Measurements from ENCODE around the gene PYROXD2.

The PYROXD2 gene

GRCh38 chr10:98365406-98366061, 49.4 kb downstream of the PYROXD2 start:
- no peaks in the 10 kb centered on the region for H3K4me1 ChIP-seq (ENCODE audit: control insufficient read depth in 1 of 2, insufficient read depth in 1 of 2, low read depth in 1 of 2, low read length in 1 of 2)

GRCh38 chr10:98364432-98365102, 50.4 kb downstream of the PYROXD2 start:
- Histone ChIP-seq H3K4me1 (ENCODE audit: control insufficient read depth in 1 of 2, insufficient read depth in 1 of 2, low read depth in 1 of 2, low read length in 1 of 2) (no peaks in the 10 kb centered on the region), H3K9me3 (no peaks in the 10 kb centered on the region), H3K27me3 (no peaks in the 10 kb centered on the region), H3K27ac (no peak overlapping the region), H3K36me3 (no peaks in the 10 kb centered on the region), H3K4me3 (ENCODE audit: low read depth in 1 of 2, low read length in 1 of 2) (no peak overlapping the region)
- TF ChIP-seq CTCF (IDR thresholded peaks at IDR 0.05): no peak

More at GRCh38 chr10:98365406-98366061, 49.4 kb downstream of the PYROXD2 start:
- Histone ChIP-seq H3K27ac (no peak overlapping the region), H3K36me3 (no peaks in the 10 kb centered on the region), H3K9me3 (no peaks in the 10 kb centered on the region), H3K27me3 (no peaks in the 10 kb centered on the region), H3K4me3 (ENCODE audit: low read depth in 1 of 2, low read length in 1 of 2) (no peak overlapping the region)
- TF ChIP-seq CTCF (IDR thresholded peaks at IDR 0.05): no peak

GRCh38 chr10:98363220-98363619, 51.8 kb downstream of the PYROXD2 start:
- no peak overlapping the region for H3K4me3 ChIP-seq (ENCODE audit: low read depth in 1 of 2, low read length in 1 of 2)
- no peaks in the 10 kb centered on the region for H3K36me3 ChIP-seq
- no peak for TF ChIP-seq CTCF (IDR thresholded peaks at IDR 0.05)
- no peaks in the 10 kb centered on the region for H3K4me1 ChIP-seq (ENCODE audit: control insufficient read depth in 1 of 2, insufficient read depth in 1 of 2, low read depth in 1 of 2, low read length in 1 of 2)
- no peaks in the 10 kb centered on the region for H3K9me3 ChIP-seq
- no peaks in the 10 kb centered on the region for H3K27me3 ChIP-seq
- H3K27ac ChIP-seq: no peak overlapping the region

GRCh38 chr10:98361131-98362025, 53.6 kb downstream of the PYROXD2 start:
- H3K27me3 ChIP-seq: no peaks in the 10 kb centered on the region
- TF ChIP-seq CTCF (IDR thresholded peaks at IDR 0.05): no peak
- no peak overlapping the region for H3K27ac ChIP-seq
- no peak overlapping the region for H3K4me3 ChIP-seq (ENCODE audit: low read depth in 1 of 2, low read length in 1 of 2)
- H3K36me3 ChIP-seq: no peaks in the 10 kb centered on the region
- no peaks in the 10 kb centered on the region for H3K9me3 ChIP-seq
- H3K4me1 ChIP-seq (ENCODE audit: control insufficient read depth in 1 of 2, insufficient read depth in 1 of 2, low read depth in 1 of 2, low read length in 1 of 2): no peaks in the 10 kb centered on the region

GRCh38 chr10:98357194-98357822, 57.7 kb downstream of the PYROXD2 start:
- H3K27ac ChIP-seq: no peak overlapping the region
- no peaks in the 10 kb centered on the region for H3K4me1 ChIP-seq (ENCODE audit: control insufficient read depth in 1 of 2, insufficient read depth in 1 of 2, low read depth in 1 of 2, low read length in 1 of 2)
- no peaks in the 10 kb centered on the region for H3K9me3 ChIP-seq
- TF ChIP-seq CTCF (IDR thresholded peaks at IDR 0.05): no peak
- H3K4me3 ChIP-seq (ENCODE audit: low read depth in 1 of 2, low read length in 1 of 2): no peak overlapping the region
- H3K27me3 ChIP-seq: peaks cover 16% of the 10 kb centered on the region
- no peaks in the 10 kb centered on the region for H3K36me3 ChIP-seq

Measured in neutrophil (primary cell).